Measurements from ENCODE around the gene SETBP1.

Gene SETBP1

GRCh38 chr18:45049578-45050319 lies 369.1 kb downstream of the SETBP1 start:
- H3K4me1 ChIP-seq (ENCODE audit: control insufficient read depth, insufficient read depth, low read length): no peaks in the 10 kb centered on the region
- no peak overlapping the region for H3K9ac ChIP-seq (ENCODE audit: low read depth, low read length)

GRCh38 chr18:45050712-45051601 lies 370.3 kb downstream of the SETBP1 start:
- no peaks in the 10 kb centered on the region for H3K36me3 ChIP-seq (ENCODE audit: control insufficient read depth, insufficient read depth, low read length)
- no peaks in the 10 kb centered on the region for H3K9me3 ChIP-seq (ENCODE audit: control insufficient read depth, insufficient read depth, low read length)
- no peak overlapping the region for H3K9ac ChIP-seq (ENCODE audit: low read depth, low read length)
- no peak overlapping the region for H3K4me3 ChIP-seq (ENCODE audit: low read depth, low read length)
- H3K4me1 ChIP-seq (ENCODE audit: control insufficient read depth, insufficient read depth, low read length): no peaks in the 10 kb centered on the region
- no peaks in the 10 kb centered on the region for H3K27me3 ChIP-seq (ENCODE audit: control insufficient read depth, insufficient read depth, low read length)
- no peak overlapping the region for H3K27ac ChIP-seq (ENCODE audit: low read depth, low read length)

More at GRCh38 chr18:45049578-45050319, 369.1 kb downstream of the SETBP1 start:
- Histone ChIP-seq H3K36me3 (ENCODE audit: control insufficient read depth, insufficient read depth, low read length) (no peaks in the 10 kb centered on the region), H3K27ac (ENCODE audit: low read depth, low read length) (no peak overlapping the region), H3K27me3 (ENCODE audit: control insufficient read depth, insufficient read depth, low read length) (no peaks in the 10 kb centered on the region), H3K4me3 (ENCODE audit: low read depth, low read length) (no peak overlapping the region), H3K9me3 (ENCODE audit: control insufficient read depth, insufficient read depth, low read length) (no peaks in the 10 kb centered on the region)

- H3K27ac ChIP-seq (ENCODE audit: low read depth, low read length): no peak overlapping the region
- no peaks in the 10 kb centered on the region for H3K9me3 ChIP-seq (ENCODE audit: control insufficient read depth, insufficient read depth, low read length)
- no peaks in the 10 kb centered on the region for H3K4me1 ChIP-seq (ENCODE audit: control insufficient read depth, insufficient read depth, low read length)
- H3K27me3 ChIP-seq (ENCODE audit: control insufficient read depth, insufficient read depth, low read length): no peaks in the 10 kb centered on the region
- H3K36me3 ChIP-seq (ENCODE audit: control insufficient read depth, insufficient read depth, low read length): no peaks in the 10 kb centered on the region
- H3K4me3 ChIP-seq (ENCODE audit: low read depth, low read length): no peak overlapping the region
- H3K9ac ChIP-seq (ENCODE audit: low read depth, low read length): no peak overlapping the region
Measured at GRCh38 chr18:45054636-45055035, 373.9 kb downstream of the SETBP1 start.

GRCh38 chr18:45055811-45056210 lies 375.1 kb downstream of the SETBP1 start:
- H3K9ac ChIP-seq (ENCODE audit: low read depth, low read length): no peak overlapping the region
- H3K4me3 ChIP-seq (ENCODE audit: low read depth, low read length): no peak overlapping the region
- H3K27me3 ChIP-seq (ENCODE audit: control insufficient read depth, insufficient read depth, low read length): no peaks in the 10 kb centered on the region
- H3K27ac ChIP-seq (ENCODE audit: low read depth, low read length): no peak overlapping the region
- H3K9me3 ChIP-seq (ENCODE audit: control insufficient read depth, insufficient read depth, low read length): no peaks in the 10 kb centered on the region
- no peaks in the 10 kb centered on the region for H3K4me1 ChIP-seq (ENCODE audit: control insufficient read depth, insufficient read depth, low read length)
- no peaks in the 10 kb centered on the region for H3K36me3 ChIP-seq (ENCODE audit: control insufficient read depth, insufficient read depth, low read length)

GRCh38 chr18:45056926-45057325 lies 376.2 kb downstream of the SETBP1 start:
- Histone ChIP-seq H3K9me3 (ENCODE audit: control insufficient read depth, insufficient read depth, low read length) (no peaks in the 10 kb centered on the region), H3K36me3 (ENCODE audit: control insufficient read depth, insufficient read depth, low read length) (no peaks in the 10 kb centered on the region), H3K4me3 (ENCODE audit: low read depth, low read length) (no peak overlapping the region), H3K27me3 (ENCODE audit: control insufficient read depth, insufficient read depth, low read length) (no peaks in the 10 kb centered on the region), H3K4me1 (ENCODE audit: control insufficient read depth, insufficient read depth, low read length) (no peaks in the 10 kb centered on the region), H3K9ac (ENCODE audit: low read depth, low read length) (no peak overlapping the region), H3K27ac (ENCODE audit: low read depth, low read length) (no peak overlapping the region)

GRCh38 chr18:45057955-45058600 lies 377.4 kb downstream of the SETBP1 start:
- H3K4me1 ChIP-seq (ENCODE audit: control insufficient read depth, insufficient read depth, low read length): no peaks in the 10 kb centered on the region
- H3K4me3 ChIP-seq (ENCODE audit: low read depth, low read length): no peak overlapping the region
- H3K9me3 ChIP-seq (ENCODE audit: control insufficient read depth, insufficient read depth, low read length): no peaks in the 10 kb centered on the region
- H3K27me3 ChIP-seq (ENCODE audit: control insufficient read depth, insufficient read depth, low read length): no peaks in the 10 kb centered on the region
- no peak overlapping the region for H3K27ac ChIP-seq (ENCODE audit: low read depth, low read length)
- no peaks in the 10 kb centered on the region for H3K36me3 ChIP-seq (ENCODE audit: control insufficient read depth, insufficient read depth, low read length)
- H3K9ac ChIP-seq (ENCODE audit: low read depth, low read length): no peak overlapping the region

GRCh38 chr18:45059695-45060094 lies 379.0 kb downstream of the SETBP1 start:
- Histone ChIP-seq H3K27me3 (ENCODE audit: control insufficient read depth, insufficient read depth, low read length) (no peaks in the 10 kb centered on the region), H3K4me3 (ENCODE audit: low read depth, low read length) (no peak overlapping the region), H3K9ac (ENCODE audit: low read depth, low read length) (no peak overlapping the region), H3K9me3 (ENCODE audit: control insufficient read depth, insufficient read depth, low read length) (no peaks in the 10 kb centered on the region), H3K27ac (ENCODE audit: low read depth, low read length) (no peak overlapping the region), H3K36me3 (ENCODE audit: control insufficient read depth, insufficient read depth, low read length) (no peaks in the 10 kb centered on the region), H3K4me1 (ENCODE audit: control insufficient read depth, insufficient read depth, low read length) (no peaks in the 10 kb centered on the region)

- Histone ChIP-seq H3K4me3 (ENCODE audit: low read depth, low read length) (no peak overlapping the region), H3K4me1 (ENCODE audit: control insufficient read depth, insufficient read depth, low read length) (no peaks in the 10 kb centered on the region), H3K27me3 (ENCODE audit: control insufficient read depth, insufficient read depth, low read length) (no peaks in the 10 kb centered on the region), H3K9ac (ENCODE audit: low read depth, low read length) (no peak overlapping the region), H3K36me3 (ENCODE audit: control insufficient read depth, insufficient read depth, low read length) (no peaks in the 10 kb centered on the region), H3K9me3 (ENCODE audit: control insufficient read depth, insufficient read depth, low read length) (no peaks in the 10 kb centered on the region), H3K27ac (ENCODE audit: low read depth, low read length) (no peak overlapping the region)
Measured at GRCh38 chr18:45060102-45060501, 379.4 kb downstream of the SETBP1 start.

- no peaks in the 10 kb centered on the region for H3K9me3 ChIP-seq (ENCODE audit: control insufficient read depth, insufficient read depth, low read length)
- H3K4me1 ChIP-seq (ENCODE audit: control insufficient read depth, insufficient read depth, low read length): no peaks in the 10 kb centered on the region
- no peak overlapping the region for H3K4me3 ChIP-seq (ENCODE audit: low read depth, low read length)
- H3K36me3 ChIP-seq (ENCODE audit: control insufficient read depth, insufficient read depth, low read length): no peaks in the 10 kb centered on the region
- no peak overlapping the region for H3K27ac ChIP-seq (ENCODE audit: low read depth, low read length)
- no peaks in the 10 kb centered on the region for H3K27me3 ChIP-seq (ENCODE audit: control insufficient read depth, insufficient read depth, low read length)
- no peak overlapping the region for H3K9ac ChIP-seq (ENCODE audit: low read depth, low read length)
Measured at GRCh38 chr18:45061359-45061758, 380.7 kb downstream of the SETBP1 start.

- Histone ChIP-seq H3K36me3 (ENCODE audit: control insufficient read depth, insufficient read depth, low read length) (no peaks in the 10 kb centered on the region), H3K27ac (ENCODE audit: low read depth, low read length) (no peak overlapping the region), H3K27me3 (ENCODE audit: control insufficient read depth, insufficient read depth, low read length) (no peaks in the 10 kb centered on the region), H3K9me3 (ENCODE audit: control insufficient read depth, insufficient read depth, low read length) (no peaks in the 10 kb centered on the region), H3K9ac (ENCODE audit: low read depth, low read length) (no peak overlapping the region), H3K4me1 (ENCODE audit: control insufficient read depth, insufficient read depth, low read length) (no peaks in the 10 kb centered on the region), H3K4me3 (ENCODE audit: low read depth, low read length) (no peak overlapping the region)
Measured at GRCh38 chr18:45063246-45064038, 382.8 kb downstream of the SETBP1 start.

All from HUES48 (cell line).